Stomach (tissue), 9 donors: ENCODE data around the gene DOCK1. TPM values are rescaled to one million over a fixed set of nuclear protein-coding genes. Genes with fewer than 3 reads are reported as not detected.

Source experiments
- DNase-seq, 2 donors: peaks; one replicate each; pipeline versions ENCODE4 v3.0.0 to v3.0.0-alpha.2; 2013 to 2019
- H3K27ac ChIP-seq, 5 donors: fragments of 200-600 bp in 4 of 5; sonication (generic) in 4 of 5; one replicate each; pipeline ENCODE4 v1.5.1; 2013 to 2019; ENCODE audit warnings: mild to moderate bottlenecking in 1 of 5, moderate library complexity in 1 of 5
- H3K27me3 ChIP-seq, 3 donors: fragments of 200-600 bp; sonication (generic); one replicate each; pipeline ENCODE4 v1.5.1; 2017 to 2019; ENCODE audit warnings: mixed run types in 1 of 3
- H3K36me3 ChIP-seq, 4 donors: fragments of 200-600 bp; sonication (generic); 1 replicate in 3 of 4; 2 replicates in 1 of 4; pipeline ENCODE4 v1.5.1; 2016 to 2019
- H3K4me1 ChIP-seq, 4 donors: fragments of 200-600 bp; sonication (generic); one replicate each; pipeline ENCODE4 v1.5.1; 2016 to 2019
- H3K4me3 ChIP-seq, 4 donors: fragments of 200-600 bp; sonication (generic) in 3 of 4; one replicate each; pipeline ENCODE4 v1.5.1; 2016 to 2019; ENCODE audit warnings: mild to moderate bottlenecking in 1 of 4
- H3K9me3 ChIP-seq, 4 donors: fragments of 200-600 bp; sonication (generic); one replicate each; pipeline ENCODE4 v1.5.1; 2016 to 2019
- CTCF ChIP-seq, 7 experiments: fragments of 450-650 bp in 4 of 7; fragments of 200-600 bp in 3 of 7; sonication (generic) in 3 of 7; IDR thresholded peaks; one replicate each; pipeline ENCODE4 v1.5.1; 2016 to 2019; ENCODE audit warnings: antibody characterized with exemption in 7 of 7, control low read depth in 2 of 7, mild to moderate bottlenecking in 1 of 7
- EP300 ChIP-seq: sonication (generic); formaldehyde crosslinking; IDR thresholded peaks from one replicate; pipeline ENCODE4 v1.6.1; 2017; ENCODE audit warnings: antibody characterized with exemption
- POLR2A ChIP-seq, 4 donors: fragments of 450-650 bp; IDR thresholded peaks; one replicate each; pipeline ENCODE4 v1.6.1; 2016; ENCODE audit warnings: antibody characterized with exemption in 4 of 4, control low read depth in 2 of 4, mild to moderate bottlenecking in 1 of 4, moderate library complexity in 1 of 4
- POLR2AphosphoS5 ChIP-seq, 3 donors: sonication (generic); formaldehyde crosslinking; IDR thresholded peaks; one replicate each; pipeline ENCODE4 v1.6.1; 2016; ENCODE audit warnings: antibody characterized with exemption in 3 of 3
- WGBS, 5 donors: extraction: QIAGEN DNeasy Blood & Tissue Kit in 3 of 5; methylation state at CpG; one replicate each; pipeline versions ENCODE4 v1.1.5 to v1.1.7; 2013 to 2018; 5-methylcytosine and 5-hydroxymethylcytosine counted together
- intact Hi-C: fragments of 100-400 bp; cut with DNase I; formaldehyde crosslinking; loops from one replicate; pipeline ENCODE4 v1.15.1; 2023; ENCODE audit warnings: low total_unique reads
- polyA plus RNA-seq, 3 donors: library from polyadenylated mRNA; stranded (reverse); fragments of 200-250 nt; gene quantifications; one replicate each; pipeline ENCODE4 v1.2.3, GENCODE V29; 2013
- total RNA-seq, 5 donors: library from RNA; depleted of rRNA; stranded (reverse); fragments of >200 nt; gene quantifications; one replicate each; pipeline versions ENCODE4 v1.1.0 to v1.2.3, GENCODE V29; 2014 to 2016
- donor health status: healthy with polysubstance abuse.
- donor health status: Bipolar disorder and iron deficiency.
- donor health status: healthy.

DOCK1 gene
- total and polyA plus RNA-seq, 8 donors: 8.4 to 114 (median 35.0) TPM

DNA sequence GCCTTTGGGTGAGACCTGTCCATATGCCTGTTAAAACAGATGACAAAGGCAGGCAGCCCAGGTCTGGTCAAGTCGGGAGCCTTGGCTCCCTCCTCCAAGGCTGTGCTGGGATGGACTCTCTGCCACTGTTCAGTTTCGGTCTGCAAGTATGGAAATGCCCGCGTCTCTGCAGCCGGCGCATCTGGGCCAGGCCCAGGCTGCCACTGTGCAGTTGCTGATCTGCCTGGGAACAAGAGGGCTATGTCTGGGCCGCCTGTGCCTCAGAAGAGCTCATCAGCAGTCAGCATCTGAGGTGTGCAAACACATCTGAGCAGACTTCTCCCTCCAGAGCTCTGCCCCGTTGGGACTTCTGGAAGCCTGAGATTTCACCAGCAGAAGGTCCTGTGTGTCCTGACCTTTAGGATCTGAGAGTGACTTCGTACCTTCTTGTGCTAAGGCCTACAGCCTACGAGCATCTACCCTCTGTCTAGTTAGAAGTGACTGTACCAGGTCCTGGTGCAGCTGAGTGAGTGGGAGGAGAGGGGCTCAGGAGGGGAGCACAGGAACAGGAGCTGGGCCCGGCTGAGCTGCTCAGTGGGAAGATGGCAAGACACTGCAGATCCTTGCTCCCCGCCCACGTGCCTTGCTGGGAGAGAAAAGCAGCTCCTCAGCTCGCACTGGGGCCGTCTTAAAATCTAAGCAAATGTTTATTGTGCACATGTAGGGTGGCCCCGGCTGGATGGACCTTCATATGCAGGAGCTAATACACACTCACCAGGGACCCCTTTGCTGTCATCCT lies 50.9 kb downstream of the DOCK1 start:
- 76 to 87% (median 79%) methylated on average over 15 to 16 of the region's 16 CpGs for WGBS, 5 donors
- TF ChIP-seq POLR2AphosphoS5 (IDR thresholded peaks at IDR 0.05) (no peak), CTCF (IDR thresholded peaks at IDR 0.05) (no peak), EP300 (no peak), POLR2A (IDR thresholded peaks at IDR 0.05) (no peak)
- peaks cover 0 to 5% (median 0%) of the 10 kb centered on the region in 4 donors for H3K9me3 ChIP-seq
- peaks cover 0 to 9% (median 0%) of the 10 kb centered on the region in 4 donors for H3K4me1 ChIP-seq
- no peak overlapping the region for H3K4me3 ChIP-seq
- no peak overlapping the region for H3K27ac ChIP-seq
- no peak for DNase-seq
- intact Hi-C loops: no loop called here
- H3K27me3 ChIP-seq: no peaks in the 10 kb centered on the region
- no peaks in the 10 kb centered on the region for H3K36me3 ChIP-seq

GRCh38 chr10:126956712-126957108 lies 51.5 kb downstream of the DOCK1 start:
- WGBS, 5 donors: 79 to 90% (median 85%) methylated on average over 4 of the region's 4 CpGs
- no peaks in the 10 kb centered on the region for H3K27me3 ChIP-seq

DNA sequence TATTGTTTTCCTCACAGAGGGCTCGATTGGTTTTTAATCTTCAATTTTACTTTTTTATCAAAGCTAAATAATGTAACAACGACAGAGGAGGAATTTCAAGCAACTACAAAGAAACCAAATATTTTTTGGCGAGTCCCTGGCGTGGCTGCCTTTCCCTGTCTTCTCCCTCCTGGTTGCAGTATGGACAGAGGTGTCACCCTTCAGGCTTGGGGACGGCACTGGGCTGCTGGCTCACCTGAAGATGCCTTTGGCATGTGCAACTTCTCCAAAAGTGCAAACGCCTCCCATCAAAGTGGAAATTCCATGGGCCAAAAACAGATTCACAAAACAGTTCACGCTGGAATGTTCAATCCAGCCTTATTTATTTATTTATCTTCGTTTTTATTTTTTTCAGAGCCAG lies 51.9 kb downstream of the DOCK1 start:
- Histone ChIP-seq H3K27ac (no peak overlapping the region), H3K27me3 (no peaks in the 10 kb centered on the region), H3K36me3 (no peaks in the 10 kb centered on the region), H3K4me3 (no peak overlapping the region), H3K4me1 (peaks cover 0 to 9% (median 0%) of the 10 kb centered on the region in 4 donors), H3K9me3 (peaks cover 0 to 2% (median 0%) of the 10 kb centered on the region in 4 donors)
- DNase-seq: no peak
- TF ChIP-seq EP300 (no peak), CTCF (IDR thresholded peaks at IDR 0.05) (no peak), POLR2A (IDR thresholded peaks at IDR 0.05) (no peak), POLR2AphosphoS5 (IDR thresholded peaks at IDR 0.05) (no peak)
- WGBS, 5 donors: 69 to 78% (median 70%) methylated on average over 8 of the region's 8 CpGs
- intact Hi-C loops: no loop called here

More at GRCh38 chr10:126956712-126957108, 51.5 kb downstream of the DOCK1 start:
- TF ChIP-seq EP300 (no peak), POLR2AphosphoS5 (IDR thresholded peaks at IDR 0.05) (no peak), CTCF (IDR thresholded peaks at IDR 0.05) (no peak), POLR2A (IDR thresholded peaks at IDR 0.05) (no peak)
- DNase-seq: no peak
- Histone ChIP-seq H3K36me3 (no peaks in the 10 kb centered on the region), H3K4me3 (no peak overlapping the region), H3K4me1 (peaks cover 0 to 9% (median 0%) of the 10 kb centered on the region in 4 donors), H3K9me3 (peaks cover 0 to 5% (median 0%) of the 10 kb centered on the region in 4 donors), H3K27ac (no peak overlapping the region)
- intact Hi-C loops: no loop called here

- WGBS, 5 donors: 86 to 92% (median 90%) methylated on average over 4 of the region's 4 CpGs
- Histone ChIP-seq H3K4me3 (no peak overlapping the region), H3K27me3 (no peaks in the 10 kb centered on the region), H3K9me3 (no peaks in the 10 kb centered on the region), H3K27ac (no peak overlapping the region), H3K4me1 (peaks cover 0 to 9% (median 0%) of the 10 kb centered on the region in 4 donors), H3K36me3 (no peaks in the 10 kb centered on the region)
- intact Hi-C loops: no loop called here
- no peak for DNase-seq
- TF ChIP-seq POLR2A (IDR thresholded peaks at IDR 0.05): no peak
- TF ChIP-seq CTCF (IDR thresholded peaks at IDR 0.05): no peak
- no peak for TF ChIP-seq POLR2AphosphoS5 (IDR thresholded peaks at IDR 0.05)
- TF ChIP-seq EP300: no peak
Observed at GRCh38 chr10:126959431-126959830, 54.2 kb downstream of the DOCK1 start.
